NCI-H526 treated with DMSO at 0.1 percent for 48 hours (cell line): Measurements from ENCODE around the gene SCGB3A1.

Experiments used
- DNase-seq: peaks from one replicate; lab custom pipeline; 2025; lab: John Stamatoyannopoulos, UW

Gene SCGB3A1

DNA sequence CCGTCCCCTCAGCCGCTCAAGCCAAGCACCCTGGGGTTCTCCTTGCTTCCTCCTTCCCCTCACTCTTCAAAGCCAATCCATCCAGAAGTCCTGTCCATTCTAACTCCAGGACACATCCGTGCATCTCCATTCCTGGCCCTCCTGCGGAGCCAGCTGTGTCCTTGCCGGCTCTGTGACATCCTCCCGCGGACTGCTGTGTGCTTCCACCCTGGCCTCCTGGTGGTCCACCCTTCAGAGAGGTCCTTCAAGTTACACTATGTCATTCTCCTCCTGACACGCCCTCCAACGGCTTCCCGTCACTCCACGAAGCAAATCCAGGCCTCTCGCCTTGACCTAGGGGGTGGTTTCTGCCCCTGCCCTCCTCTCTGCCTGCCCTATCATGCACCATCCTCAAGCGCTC lies 13.0 kb upstream of the SCGB3A1 start:
- no peak for DNase-seq

DNA sequence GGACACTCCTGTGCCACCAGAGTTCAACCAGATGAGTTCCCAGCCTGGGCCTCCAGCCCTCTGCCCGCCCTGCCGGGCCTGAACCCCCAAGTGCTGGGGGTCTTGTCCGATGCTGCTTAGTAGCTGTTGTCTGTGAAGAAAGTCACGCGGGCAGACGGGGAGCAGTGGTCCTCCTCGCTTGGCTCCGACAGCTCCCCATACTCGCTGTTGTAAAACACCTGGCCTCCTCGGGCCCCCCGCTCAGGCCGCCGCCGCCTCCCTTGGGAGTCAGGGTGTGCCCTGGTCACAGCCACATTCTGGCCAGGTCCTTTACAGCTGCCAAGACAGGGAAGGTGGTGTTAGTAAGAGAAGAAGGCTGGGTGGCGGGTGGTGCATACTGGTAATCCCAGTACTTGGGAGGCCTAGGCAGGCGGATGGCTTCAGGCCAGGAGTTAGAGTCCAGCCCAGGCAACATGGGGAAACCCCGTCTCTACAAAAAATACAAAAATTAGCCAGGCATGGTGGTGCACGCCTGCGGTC lies 11.8 kb upstream of the SCGB3A1 start:
- DNase-seq, result no peak

- DNase-seq, result no peak
These were observed 11.3 kb upstream of the SCGB3A1 start for GRCh38 chr5:180602481-180603075.

- DNase-seq, result no peak
These were observed 10.5 kb upstream of the SCGB3A1 start for GRCh38 chr5:180601591-180602480.

DNA sequence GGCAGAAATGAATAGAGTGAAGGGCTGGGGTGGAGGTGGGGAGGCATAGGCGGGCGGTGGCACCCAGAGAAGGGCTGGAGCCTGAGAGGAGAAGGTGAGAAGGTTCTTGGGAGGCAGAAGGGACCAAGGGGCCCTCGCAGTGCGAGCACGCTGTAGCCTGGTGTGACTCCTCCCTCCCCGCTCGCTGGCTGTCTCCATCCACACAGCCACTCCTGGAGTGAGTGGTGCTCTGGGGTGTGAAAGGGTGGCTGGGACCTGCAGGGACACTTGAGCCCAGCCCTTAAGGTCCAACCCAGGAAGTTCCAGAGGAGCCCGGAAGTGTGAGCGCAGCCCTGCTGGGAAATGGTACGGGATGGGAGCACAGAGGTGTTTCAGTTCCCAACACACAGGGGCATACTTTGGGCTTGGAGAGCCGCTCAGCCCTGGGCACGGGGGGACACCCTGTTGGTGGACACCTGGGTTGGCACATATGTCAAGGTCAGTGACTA lies 9.3 kb upstream of the SCGB3A1 start:
- DNase-seq, result no peak

- DNase-seq, result no peak
These were observed 8.8 kb upstream of the SCGB3A1 start for GRCh38 chr5:180599981-180600553.

DNA sequence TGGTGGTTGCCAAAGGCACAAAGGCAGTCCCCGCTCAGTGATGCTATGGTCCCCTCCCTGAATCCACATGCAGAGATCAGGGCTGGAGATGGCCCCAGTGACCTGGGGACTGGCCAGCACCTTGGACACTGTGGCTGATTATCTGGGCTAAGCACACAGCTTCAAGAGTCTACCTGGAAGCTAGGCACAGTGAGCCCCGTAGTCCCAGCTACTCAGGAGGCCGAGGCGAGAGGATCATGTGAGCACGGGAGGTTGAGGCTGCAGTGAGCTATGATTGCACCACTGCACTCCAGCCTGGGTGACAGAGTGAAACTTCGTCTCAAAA lies 8.3 kb upstream of the SCGB3A1 start:
- no peak for DNase-seq

DNA sequence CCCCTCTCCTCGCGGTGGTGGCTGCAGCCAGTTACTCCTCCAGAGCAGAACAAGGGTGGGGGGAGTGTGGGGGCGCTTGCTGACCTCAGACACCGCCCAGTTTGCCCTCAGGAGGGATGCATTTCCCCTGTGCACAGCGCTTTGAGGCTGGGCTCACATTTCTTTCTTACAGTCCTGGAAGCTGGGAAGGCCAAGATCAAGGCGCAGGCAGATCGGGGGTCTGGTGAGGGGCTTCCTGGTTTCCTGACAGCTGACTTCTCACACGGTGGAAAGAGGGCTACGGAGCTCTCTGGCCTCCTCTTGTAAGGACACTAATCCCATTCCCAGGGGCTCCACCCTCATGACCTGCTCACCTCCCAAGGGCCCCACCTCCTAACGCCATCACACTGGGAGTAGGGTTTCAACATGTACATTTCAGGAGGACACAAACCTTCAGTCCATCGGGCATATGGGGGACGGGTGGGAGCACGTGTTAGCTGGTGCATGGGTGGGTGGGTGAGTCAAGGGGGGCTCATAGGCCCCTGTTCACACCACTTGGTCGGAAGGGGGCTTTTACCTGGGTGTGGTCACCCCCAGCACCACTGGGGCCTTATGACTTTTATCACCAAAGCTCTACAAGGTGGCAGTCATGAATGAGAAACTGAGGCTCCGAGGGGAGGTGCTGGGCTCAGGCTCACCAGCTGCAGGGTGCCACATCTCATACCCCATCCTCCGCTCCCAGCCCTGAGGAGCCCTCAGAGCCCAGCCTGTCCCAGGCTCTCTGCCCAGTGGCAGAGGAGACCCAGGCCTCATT lies 7.7 kb upstream of the SCGB3A1 start:
- no peak for DNase-seq

DNA sequence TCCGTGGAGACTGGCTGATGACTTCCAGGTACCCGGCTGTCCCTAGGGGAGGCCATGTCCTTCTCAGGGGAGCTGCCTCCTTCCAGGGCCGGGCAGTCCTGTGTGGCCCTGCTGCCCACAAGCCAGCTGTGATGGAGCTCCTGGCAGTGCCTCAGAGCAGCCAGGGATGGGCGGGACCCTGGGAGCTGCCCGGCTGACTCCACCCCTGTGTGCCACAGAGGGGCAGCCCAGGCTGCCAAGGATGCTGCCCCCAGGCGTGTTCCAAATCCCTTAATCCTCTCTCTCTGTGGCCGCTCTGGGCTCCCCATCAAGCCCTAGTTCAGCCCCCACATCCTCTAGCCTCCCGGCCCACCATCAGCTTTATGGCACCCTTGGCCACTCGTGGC lies 7.0 kb upstream of the SCGB3A1 start:
- no peak for DNase-seq

DNA sequence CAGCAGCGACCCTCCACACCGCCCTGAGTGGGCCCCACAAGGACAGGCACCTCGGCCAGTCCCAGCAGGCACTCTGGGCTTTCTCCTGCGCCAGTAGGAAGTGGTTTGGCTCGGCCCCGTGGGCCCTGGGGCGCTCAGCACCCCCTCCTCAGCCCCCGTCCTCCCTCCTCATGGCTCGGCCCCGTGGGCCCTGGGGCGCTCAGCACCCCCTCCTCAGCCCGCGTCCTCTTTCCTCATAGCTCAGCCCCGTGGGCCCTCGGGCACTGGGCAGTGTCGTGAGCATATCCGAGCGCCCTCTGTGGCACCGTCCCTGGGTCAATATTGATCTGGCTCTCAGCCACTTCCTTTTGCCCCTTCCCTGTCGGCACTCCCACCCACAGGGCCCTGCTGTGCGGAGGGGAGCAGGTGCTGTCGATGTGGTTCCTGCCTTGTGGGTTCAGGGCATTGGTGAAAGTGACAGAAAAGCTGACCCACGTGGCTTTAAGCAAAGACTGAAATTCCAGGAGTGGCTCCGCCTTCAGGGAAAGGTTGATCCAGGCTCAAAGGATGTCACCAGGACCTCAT lies 5.5 kb upstream of the SCGB3A1 start:
- no peak for DNase-seq

GRCh38 chr5:180596115-180596667 lies 4.9 kb upstream of the SCGB3A1 start:
- DNase-seq, result no peak

DNA sequence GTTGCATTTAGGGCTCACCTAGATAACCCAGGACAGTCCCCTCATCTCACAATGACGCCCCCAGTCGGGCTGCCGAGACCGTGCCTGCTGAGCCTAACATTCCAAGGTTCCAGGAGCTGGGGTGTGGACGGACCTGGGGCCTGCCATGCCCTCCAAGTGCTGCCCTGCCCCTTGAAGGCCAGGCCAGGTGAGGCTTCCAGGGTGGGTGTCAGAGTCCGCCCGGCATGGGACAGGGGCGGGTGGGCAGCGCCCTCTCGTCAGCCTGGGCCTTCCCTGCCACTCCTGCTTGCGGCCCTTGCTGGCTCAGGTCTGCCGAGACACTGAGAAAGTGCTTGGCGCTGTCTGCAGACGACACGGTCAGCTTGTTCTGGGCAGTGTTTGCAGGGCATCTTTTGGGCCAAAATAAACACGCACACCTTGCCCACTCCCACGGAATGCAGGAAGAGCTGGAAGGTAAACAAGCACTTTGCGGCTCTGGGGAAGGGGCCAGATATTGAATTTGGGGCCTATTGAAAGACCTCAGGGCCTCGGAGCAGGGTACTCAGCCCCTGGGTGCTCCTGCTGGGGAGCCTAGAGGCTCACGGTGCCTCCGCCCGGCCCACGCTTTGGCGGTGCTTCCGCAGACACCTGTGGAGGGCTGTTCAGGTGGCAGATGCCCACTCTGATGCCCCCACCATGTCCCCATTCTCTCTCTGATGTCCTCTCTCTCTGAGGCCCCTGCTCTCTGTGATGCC lies 4.2 kb upstream of the SCGB3A1 start:
- DNase-seq, result no peak

- no peak for DNase-seq
These were observed 3.7 kb upstream of the SCGB3A1 start for GRCh38 chr5:180595046-180595379.

GRCh38 chr5:180594311-180595045 lies 3.2 kb upstream of the SCGB3A1 start:
- no peak for DNase-seq

- no peak for DNase-seq
These were observed 2.3 kb upstream of the SCGB3A1 start for GRCh38 chr5:180593446-180594206.

GRCh38 chr5:180592176-180592575 lies 877 bp upstream of the SCGB3A1 start:
- DNase-seq, result no peak

GRCh38 chr5:180590543-180591310 lies 572 bp downstream of the SCGB3A1 start:
- DNase-seq, result no peak

GRCh38 chr5:180589771-180590542 lies 1.3 kb downstream of the SCGB3A1 start:
- DNase-seq, result no peak
